HepG2 (cell line): ENCODE measurements around the gene RIPK1. TPM values are rescaled to one million over a fixed set of nuclear protein-coding genes. Genes with fewer than 3 reads are reported as not detected.

Source experiments
- DPF2 ChIP-seq: sonication (generic); formaldehyde crosslinking; IDR thresholded peaks from 2 replicates; pipeline ENCODE4 v1.4.0; 2020; ENCODE audit warnings: mild to moderate bottlenecking, low read depth, missing genetic modification reagents, borderline replicate concordance
- FIP1L1 ChIP-seq: fragments of 200-400 bp; formaldehyde crosslinking; IDR thresholded peaks from 2 replicates; pipeline ENCODE4 v1.6.1; 2018; ENCODE audit warnings: low read depth, mild to moderate bottlenecking, low read length, moderate library complexity, borderline replicate concordance; ENCODE audit not compliant: insufficient read depth
- HIVEP1 ChIP-seq: sonication (generic); formaldehyde crosslinking; IDR thresholded peaks from 2 replicates; pipeline ENCODE4 v1.4.0; 2020; ENCODE audit warnings: mild to moderate bottlenecking, missing genetic modification reagents
- HNRNPH1 ChIP-seq: fragments of 200-400 bp; formaldehyde crosslinking; optimal IDR thresholded peaks from 2 replicates; pipeline ENCODE3; 2017; ENCODE audit warnings: mild to moderate bottlenecking, low read depth, low read length
- KIAA2018 ChIP-seq: sonication (generic); formaldehyde crosslinking; IDR thresholded peaks from 2 replicates; pipeline ENCODE4 v1.5.0; 2020; ENCODE audit warnings: mild to moderate bottlenecking, missing genetic modification reagents, borderline replicate concordance
- KLF11 ChIP-seq: IDR thresholded peaks from 2 replicates; pipeline ENCODE4 v1.6.1; 2016; ENCODE audit warnings: missing compliant biosample characterization
- POGK ChIP-seq: sonication (generic); formaldehyde crosslinking; conservative IDR thresholded peaks from 2 replicates; pipeline ENCODE4 v1.8.0; 2022; ENCODE audit warnings: mild to moderate bottlenecking, moderate library complexity, missing genetic modification reagents
- USF2 ChIP-seq, 2 experiments: sonication (generic) in 1 of 2; formaldehyde crosslinking in 1 of 2; IDR thresholded peaks; 2 replicates each; pipeline versions ENCODE4 v1.5.1 to v1.6.1; 2011 to 2020; ENCODE audit warnings: borderline replicate concordance in 1 of 2, low read depth in 1 of 2, low read length in 1 of 2, mild to moderate bottlenecking in 1 of 2, missing genetic modification reagents in 1 of 2, moderate library complexity in 1 of 2
- ZGPAT ChIP-seq: IDR thresholded peaks from 2 replicates; pipeline ENCODE4 v1.6.1; 2016; ENCODE audit warnings: mild to moderate bottlenecking
- ZNF235 ChIP-seq: sonication (generic); formaldehyde crosslinking; IDR thresholded peaks from 2 replicates; pipeline ENCODE4 v1.8.1; 2023; ENCODE audit warnings: mild to moderate bottlenecking, missing genetic modification reagents, borderline replicate concordance
- ZNF616 ChIP-seq: sonication (generic); formaldehyde crosslinking; IDR thresholded peaks from 2 replicates; pipeline ENCODE4 v1.5.0; 2020; ENCODE audit warnings: low read depth, mild to moderate bottlenecking, missing genetic modification reagents
- polyA plus RNA-seq, 8 experiments: library from polyadenylated mRNA; depleted of rRNA in 3 of 8; stranded (reverse) in 7 of 8; unstranded in 1 of 8; fragments of >200 nt; fragmentation: Illumina TruSeq in 4 of 8; extraction: Trizol in 4 of 8; gene quantifications; 2 replicates each; pipeline versions ENCODE4 v1.2.1 to v1.2.3, GENCODE V29; 2011 to 2016; ENCODE audit warnings: low read depth in 4 of 8, missing spikeins in 1 of 8, mixed read lengths in 1 of 8; ENCODE audit not compliant: insufficient read depth in 1 of 8
- total RNA-seq, 5 experiments: library from RNA; depleted of rRNA; stranded (reverse); fragments of >200 nt; fragmentation: Illumina TruSeq; extraction: Trizol; gene quantifications; 2 replicates each; pipeline ENCODE4 v1.2.3, GENCODE V29; 2016; ENCODE audit warnings: low read depth in 1 of 5

Gene RIPK1
- total and polyA plus RNA-seq, 2 of the 13 experiments (the other 11 are each of a cell fraction or from before 2014, with no cell fraction given), result 9.0 to 10.3 TPM

- peak; percentile 72 for TF ChIP-seq POGK
- TF ChIP-seq HIVEP1 (CRISPR knock-in tag), result peak; percentile 90
- TF ChIP-seq KLF11 (CRISPR knock-in tag), result 0 out of 2 replicates have a peak, but pooled peaks have one; percentile 46
- TF ChIP-seq FIP1L1, result no peak
- no peak for TF ChIP-seq DPF2 (CRISPR knock-in tag)
- TF ChIP-seq ZGPAT (CRISPR knock-in tag), result peak; percentile 92
- TF ChIP-seq KIAA2018 (CRISPR knock-in tag), result no peak
- TF ChIP-seq ZNF235 (CRISPR knock-in tag), result no peak
- no peak for TF ChIP-seq HNRNPH1
- no peak for TF ChIP-seq ZNF616 (CRISPR knock-in tag)
- TF ChIP-seq USF2 (IDR thresholded peaks at IDR 0.05; ENCODE audit: low read depth, low read length), result no peak
- TF ChIP-seq USF2 (CRISPR knock-in tag; IDR thresholded peaks at IDR 0.05; ENCODE audit: borderline replicate concordance), result no peak
Measured at GRCh38 chr6:3063733-3064700, 4.3 kb upstream of the RIPK1 start (continued).
